ENCODE results near the gene LOXHD1. TPM values are rescaled to one million over a fixed set of nuclear protein-coding genes. Genes with fewer than 3 reads are reported as not detected.

LOXHD1 gene
- total RNA-seq, 1 donor from 2014 or later: under 0.01 TPM

- no peak for DNase-seq
Observed at GRCh38 chr18:46627136-46627535, 29.9 kb downstream of the LOXHD1 start.

GRCh38 chr18:46625069-46625468, 32.0 kb downstream of the LOXHD1 start:
- DNase-seq: no peak

GRCh38 chr18:46624127-46624526, 32.9 kb downstream of the LOXHD1 start:
- no peak for DNase-seq

GRCh38 chr18:46623541-46623940, 33.5 kb downstream of the LOXHD1 start:
- DNase-seq: peak; percentile 41

GRCh38 chr18:46622999-46623398, 34.0 kb downstream of the LOXHD1 start:
- peak; percentile 27 for DNase-seq

GRCh38 chr18:46622451-46622850, 34.6 kb downstream of the LOXHD1 start:
- DNase-seq: no peak

GRCh38 chr18:46621871-46622270, 35.1 kb downstream of the LOXHD1 start:
- no peak for DNase-seq

GRCh38 chr18:46621111-46621766, 35.8 kb downstream of the LOXHD1 start:
- DNase-seq: no peak

GRCh38 chr18:46619559-46619958, 37.5 kb downstream of the LOXHD1 start:
- no peak for DNase-seq

GRCh38 chr18:46615720-46616119, 41.3 kb downstream of the LOXHD1 start:
- DNase-seq: no peak

- DNase-seq: no peak
Observed at GRCh38 chr18:46609048-46609447, 48.0 kb downstream of the LOXHD1 start.

- DNase-seq: no peak
Observed at GRCh38 chr18:46607926-46608325, 49.1 kb downstream of the LOXHD1 start.

GRCh38 chr18:46601141-46601805, 55.7 kb downstream of the LOXHD1 start:
- no peak for DNase-seq

- DNase-seq: no peak
Observed at GRCh38 chr18:46596119-46596518, 60.9 kb downstream of the LOXHD1 start.

GRCh38 chr18:46591783-46592391, 65.1 kb downstream of the LOXHD1 start:
- DNase-seq: peak; percentile 20

GRCh38 chr18:46590103-46590502, 66.9 kb downstream of the LOXHD1 start:
- DNase-seq: no peak

GRCh38 chr18:46588971-46589660, 67.9 kb downstream of the LOXHD1 start:
- DNase-seq: no peak

GRCh38 chr18:46587600-46587999, 69.4 kb downstream of the LOXHD1 start:
- DNase-seq: no peak

GRCh38 chr18:46583711-46584110, 73.3 kb downstream of the LOXHD1 start:
- no peak for DNase-seq

GRCh38 chr18:46581648-46582047, 75.4 kb downstream of the LOXHD1 start:
- no peak for DNase-seq

- DNase-seq: no peak
Observed at GRCh38 chr18:46578987-46579386, 78.0 kb downstream of the LOXHD1 start.

GRCh38 chr18:46577546-46577945, 79.5 kb downstream of the LOXHD1 start:
- no peak for DNase-seq

GRCh38 chr18:46575851-46576250, 81.2 kb downstream of the LOXHD1 start:
- no peak for DNase-seq

- DNase-seq: no peak
Observed at GRCh38 chr18:46574743-46575115, 82.3 kb downstream of the LOXHD1 start.

Data from dermis blood vessel endothelial cell (primary cell).